Measurements from ENCODE around the gene CLRN3. TPM values are rescaled to one million over a fixed set of nuclear protein-coding genes. Genes with fewer than 3 reads are reported as not detected.

CLRN3 gene
- total RNA-seq, 4 donors from 2014 or later, result not detected

DNA sequence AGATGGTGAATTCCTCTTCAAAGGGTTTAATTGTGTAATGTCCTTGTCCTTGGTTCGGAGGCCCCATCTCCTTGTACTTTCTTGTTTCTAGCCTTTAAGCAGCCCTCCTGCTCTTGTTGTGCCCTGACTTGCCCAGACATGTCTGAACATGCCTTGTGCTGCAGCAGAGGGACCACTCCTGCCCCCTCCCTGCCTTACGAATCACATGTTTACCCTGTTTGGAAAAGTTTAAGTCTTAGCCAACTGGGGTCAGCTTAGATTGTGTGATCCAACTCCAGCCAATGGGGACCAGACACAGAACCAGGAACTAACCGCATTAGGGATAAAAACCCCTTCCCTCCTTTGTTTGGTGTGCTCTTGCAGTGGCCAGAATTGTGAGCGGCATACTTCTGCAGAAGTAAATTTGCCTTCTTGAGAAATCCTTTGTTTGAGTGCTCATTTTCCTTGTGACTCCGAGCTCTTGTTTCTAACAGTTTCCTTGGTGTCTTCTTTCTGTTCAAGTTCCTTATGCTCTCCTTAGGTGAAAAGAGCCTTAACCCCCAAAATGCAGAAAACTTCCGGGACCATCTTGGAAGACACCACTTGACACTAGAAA lies 29.4 kb downstream of the CLRN3 start:
- TF ChIP-seq, protein P1, sequence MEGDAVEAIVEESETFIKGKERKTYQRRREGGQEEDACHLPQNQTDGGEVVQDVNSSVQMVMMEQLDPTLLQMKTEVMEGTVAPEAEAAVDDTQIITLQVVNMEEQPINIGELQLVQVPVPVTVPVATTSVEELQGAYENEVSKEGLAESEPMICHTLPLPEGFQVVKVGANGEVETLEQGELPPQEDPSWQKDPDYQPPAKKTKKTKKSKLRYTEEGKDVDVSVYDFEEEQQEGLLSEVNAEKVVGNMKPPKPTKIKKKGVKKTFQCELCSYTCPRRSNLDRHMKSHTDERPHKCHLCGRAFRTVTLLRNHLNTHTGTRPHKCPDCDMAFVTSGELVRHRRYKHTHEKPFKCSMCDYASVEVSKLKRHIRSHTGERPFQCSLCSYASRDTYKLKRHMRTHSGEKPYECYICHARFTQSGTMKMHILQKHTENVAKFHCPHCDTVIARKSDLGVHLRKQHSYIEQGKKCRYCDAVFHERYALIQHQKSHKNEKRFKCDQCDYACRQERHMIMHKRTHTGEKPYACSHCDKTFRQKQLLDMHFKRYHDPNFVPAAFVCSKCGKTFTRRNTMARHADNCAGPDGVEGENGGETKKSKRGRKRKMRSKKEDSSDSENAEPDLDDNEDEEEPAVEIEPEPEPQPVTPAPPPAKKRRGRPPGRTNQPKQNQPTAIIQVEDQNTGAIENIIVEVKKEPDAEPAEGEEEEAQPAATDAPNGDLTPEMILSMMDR (IDR thresholded peaks at IDR 0.05; ENCODE audit: low read depth), result no peak

GRCh38 chr10:127860592-127860991 lies 32.1 kb downstream of the CLRN3 start:
- TF ChIP-seq, protein P1 (IDR thresholded peaks at IDR 0.05; ENCODE audit: low read depth), result no peak

- TF ChIP-seq, protein P1 (IDR thresholded peaks at IDR 0.05; ENCODE audit: low read depth), result no peak
These were observed 36.8 kb downstream of the CLRN3 start for GRCh38 chr10:127855976-127856375.

- TF ChIP-seq, protein P1 (IDR thresholded peaks at IDR 0.05; ENCODE audit: low read depth), result no peak
These were observed 37.2 kb downstream of the CLRN3 start for GRCh38 chr10:127855591-127855881.

DNA sequence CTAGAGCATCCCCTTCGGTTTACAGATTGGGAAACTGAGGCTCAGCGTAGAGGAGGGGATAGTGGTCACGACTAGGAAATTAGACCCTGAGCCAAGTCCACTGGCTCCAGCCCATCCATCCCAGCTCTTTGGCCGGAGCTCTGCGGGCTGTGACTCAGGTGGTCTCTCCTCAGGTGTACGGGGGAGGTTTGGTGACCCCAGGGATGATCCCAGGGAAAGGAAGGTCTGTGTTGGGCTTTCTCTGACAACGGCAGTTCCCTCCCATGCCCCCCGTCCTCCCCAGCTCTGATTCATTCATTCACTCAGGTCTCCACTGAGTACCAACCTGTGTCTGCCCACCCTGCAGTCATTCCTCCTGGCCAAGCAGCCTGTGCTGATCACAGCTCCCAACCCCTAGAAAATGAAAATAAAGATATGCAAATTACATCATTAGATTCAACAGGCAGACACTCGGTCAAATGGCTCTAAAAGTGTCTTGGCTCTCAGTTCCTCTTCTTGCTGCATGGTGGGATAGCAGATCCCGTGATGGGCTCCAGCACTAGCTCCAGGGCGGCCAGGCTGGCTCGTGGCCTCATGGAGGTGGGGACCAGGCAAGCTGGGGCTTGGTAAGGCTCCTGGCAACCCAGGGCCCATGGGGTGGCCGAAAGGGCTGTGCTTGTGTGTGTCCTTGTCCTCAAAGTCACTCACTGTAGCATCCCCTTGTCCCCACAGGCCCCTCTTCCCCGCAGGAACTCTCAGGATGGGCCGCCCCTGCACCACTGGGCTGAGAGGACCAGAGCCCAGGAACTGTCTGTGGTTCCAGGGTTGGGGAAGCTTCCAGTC lies 37.8 kb downstream of the CLRN3 start:
- TF ChIP-seq, protein P1 (IDR thresholded peaks at IDR 0.05; ENCODE audit: low read depth), result no peak

DNA sequence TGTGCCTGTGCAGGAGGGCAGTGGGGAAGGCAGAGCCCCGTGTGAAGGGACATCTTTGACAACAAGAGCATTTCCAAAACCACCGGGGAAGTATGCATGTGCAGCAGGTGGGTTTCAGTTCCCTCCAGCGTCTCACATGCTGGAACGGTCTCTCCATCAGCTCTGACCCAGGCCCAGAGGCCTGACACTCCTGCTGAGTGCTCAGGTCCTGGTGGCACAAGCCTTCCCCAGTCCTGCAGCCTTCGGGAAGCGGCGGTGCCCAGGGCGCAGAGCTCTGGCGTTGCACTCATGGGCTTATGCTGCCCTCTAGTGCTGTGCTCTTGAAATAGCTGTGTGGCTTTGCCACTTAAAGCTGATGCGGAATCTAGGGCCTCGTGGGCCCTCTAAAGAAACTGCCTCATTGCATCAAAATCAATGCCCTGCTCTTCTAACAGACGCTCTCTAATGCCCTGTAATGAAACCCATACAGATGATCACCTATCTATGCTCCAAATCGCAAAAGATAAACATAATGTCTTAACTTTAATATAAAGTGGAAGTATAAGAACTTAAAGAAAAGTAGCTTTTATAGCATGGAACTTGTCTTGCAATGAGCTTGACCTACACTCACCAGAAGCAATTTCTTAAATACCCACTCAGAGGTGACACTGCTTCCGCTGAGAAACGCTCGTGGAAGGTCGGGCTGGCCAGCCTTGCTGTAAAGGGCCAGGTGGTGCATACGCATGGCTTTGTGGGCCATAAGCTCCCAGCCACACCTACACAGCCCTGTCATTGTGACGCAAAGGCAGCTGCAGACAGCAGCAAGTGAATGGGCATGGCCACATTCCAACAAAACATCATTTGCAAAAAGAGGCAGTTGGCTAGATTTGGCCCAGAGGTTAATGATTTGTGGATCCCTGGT lies 38.6 kb downstream of the CLRN3 start:
- TF ChIP-seq, protein P1 (IDR thresholded peaks at IDR 0.05; ENCODE audit: low read depth), result no peak

DNA sequence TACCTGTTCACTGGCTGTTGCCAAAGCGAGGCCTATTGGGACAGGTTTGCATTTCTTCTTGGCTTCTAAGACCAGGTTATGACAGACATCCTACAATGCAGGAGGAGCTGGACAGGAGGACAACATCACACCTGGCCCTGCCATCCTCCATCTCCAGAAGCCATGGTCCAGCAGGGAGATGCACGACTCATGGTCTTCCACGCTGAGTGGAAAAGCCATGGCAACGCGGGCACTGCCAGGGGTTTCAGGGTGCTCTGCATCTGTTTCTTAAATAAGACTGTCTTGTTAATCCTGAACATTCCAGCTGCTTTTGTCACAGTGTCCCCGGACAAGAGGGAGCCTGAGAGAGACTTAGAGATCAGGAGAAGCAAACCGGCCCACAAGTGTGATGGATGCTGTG lies 40.3 kb downstream of the CLRN3 start:
- TF ChIP-seq, protein P1 (IDR thresholded peaks at IDR 0.05; ENCODE audit: low read depth), result no peak

Measured in subcutaneous adipose tissue (tissue), 4 donors.